Measurements from ENCODE around the gene DNAAF3.

DNAAF3 gene

DNA sequence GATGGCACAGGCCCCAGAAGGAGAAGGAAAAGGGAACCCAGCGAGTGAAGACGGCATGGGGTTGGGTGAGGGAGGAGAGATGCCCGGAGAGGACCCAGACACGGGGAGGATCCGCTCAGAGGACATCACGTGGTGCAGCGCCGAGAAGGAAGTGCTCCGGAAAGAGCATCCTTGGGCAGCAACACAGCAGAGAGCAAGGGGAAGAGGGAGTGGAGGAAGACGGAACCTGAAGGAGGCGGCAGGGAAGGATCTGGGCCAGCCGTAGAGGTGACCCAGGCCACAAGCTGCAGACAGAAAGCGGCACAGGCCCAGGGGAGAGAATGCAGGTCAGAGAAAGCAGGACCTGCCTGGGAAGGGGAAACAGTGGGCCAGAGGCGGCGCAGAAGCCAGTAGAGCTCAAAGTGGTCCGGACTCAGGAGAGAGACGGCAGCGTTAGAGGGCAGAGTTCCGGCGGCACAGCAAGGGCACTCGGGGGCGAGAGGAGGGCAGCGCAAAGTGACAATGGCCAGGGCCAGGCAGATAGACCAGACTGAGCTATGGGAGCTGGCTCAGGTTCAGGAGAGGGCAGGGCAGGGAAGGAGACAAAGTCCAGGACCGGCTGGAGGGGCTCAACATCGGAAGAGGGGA, 50.1 kb downstream of the DNAAF3 start:
- peak; percentile 86 for DNase-seq (ENCODE audit: low spot score)

DNA sequence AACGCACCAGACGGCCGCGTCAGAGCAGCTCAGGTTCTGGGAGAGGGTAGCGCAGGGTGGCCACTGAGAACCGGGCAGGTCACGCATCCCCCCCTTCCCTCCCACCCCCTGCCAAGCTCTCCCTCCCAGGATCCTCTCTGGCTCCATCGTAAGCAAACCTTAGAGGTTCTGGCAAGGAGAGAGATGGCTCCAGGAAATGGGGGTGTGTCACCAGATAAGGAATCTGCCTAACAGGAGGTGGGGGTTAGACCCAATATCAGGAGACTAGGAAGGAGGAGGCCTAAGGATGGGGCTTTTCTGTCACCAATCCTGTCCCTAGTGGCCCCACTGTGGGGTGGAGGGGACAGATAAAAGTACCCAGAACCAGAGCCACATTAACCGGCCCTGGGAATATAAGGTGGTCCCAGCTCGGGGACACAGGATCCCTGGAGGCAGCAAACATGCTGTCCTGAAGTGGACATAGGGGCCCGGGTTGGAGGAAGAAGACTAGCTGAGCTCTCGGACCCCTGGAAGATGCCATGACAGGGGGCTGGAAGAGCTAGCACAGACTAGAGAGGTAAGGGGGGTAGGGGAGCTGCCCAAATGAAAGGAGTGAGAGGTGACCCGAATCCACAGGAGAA, 50.9 kb downstream of the DNAAF3 start:
- no peak for DNase-seq (ENCODE audit: low spot score)

DNA sequence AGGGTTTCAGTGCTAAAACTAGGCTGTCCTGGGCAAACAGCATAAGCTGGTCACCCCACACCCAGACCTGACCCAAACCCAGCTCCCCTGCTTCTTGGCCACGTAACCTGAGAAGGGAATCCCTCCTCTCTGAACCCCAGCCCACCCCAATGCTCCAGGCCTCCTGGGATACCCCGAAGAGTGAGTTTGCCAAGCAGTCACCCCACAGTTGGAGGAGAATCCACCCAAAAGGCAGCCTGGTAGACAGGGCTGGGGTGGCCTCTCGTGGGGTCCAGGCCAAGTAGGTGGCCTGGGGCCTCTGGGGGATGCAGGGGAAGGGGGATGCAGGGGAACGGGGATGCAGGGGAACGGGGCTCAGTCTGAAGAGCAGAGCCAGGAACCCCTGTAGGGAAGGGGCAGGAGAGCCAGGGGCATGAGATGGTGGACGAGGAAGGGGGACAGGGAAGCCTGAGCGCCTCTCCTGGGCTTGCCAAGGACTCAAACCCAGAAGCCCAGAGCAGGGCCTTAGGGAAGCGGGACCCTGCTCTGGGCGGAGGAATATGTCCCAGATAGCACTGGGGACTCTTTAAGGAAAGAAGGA, 51.8 kb downstream of the DNAAF3 start:
- no peak for DNase-seq (ENCODE audit: low spot score)

DNA sequence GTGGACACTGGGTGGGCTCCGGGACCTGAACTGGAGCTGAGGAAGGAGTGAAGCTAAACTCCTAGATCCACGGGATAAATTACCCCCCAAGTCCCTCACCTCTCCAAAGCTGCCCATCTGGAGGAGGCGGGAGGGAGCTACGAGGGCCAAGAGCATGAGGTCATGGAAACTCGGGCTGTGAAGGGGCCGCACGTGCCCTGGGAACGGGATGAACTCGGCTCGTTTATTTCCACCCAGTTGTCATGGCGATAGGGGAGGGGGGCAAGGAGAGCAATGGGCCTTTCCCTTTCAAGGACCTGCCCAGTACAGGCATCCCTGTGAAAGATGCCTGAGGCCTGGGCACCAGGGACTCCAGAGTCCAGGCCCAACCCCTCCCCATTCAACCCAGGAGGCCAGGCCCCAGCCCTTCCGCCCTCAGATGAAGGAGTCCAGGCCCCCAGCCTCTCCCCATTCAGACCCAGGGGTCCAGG, 52.8 kb downstream of the DNAAF3 start:
- DNase-seq (ENCODE audit: low spot score) = peak; percentile 95

DNA sequence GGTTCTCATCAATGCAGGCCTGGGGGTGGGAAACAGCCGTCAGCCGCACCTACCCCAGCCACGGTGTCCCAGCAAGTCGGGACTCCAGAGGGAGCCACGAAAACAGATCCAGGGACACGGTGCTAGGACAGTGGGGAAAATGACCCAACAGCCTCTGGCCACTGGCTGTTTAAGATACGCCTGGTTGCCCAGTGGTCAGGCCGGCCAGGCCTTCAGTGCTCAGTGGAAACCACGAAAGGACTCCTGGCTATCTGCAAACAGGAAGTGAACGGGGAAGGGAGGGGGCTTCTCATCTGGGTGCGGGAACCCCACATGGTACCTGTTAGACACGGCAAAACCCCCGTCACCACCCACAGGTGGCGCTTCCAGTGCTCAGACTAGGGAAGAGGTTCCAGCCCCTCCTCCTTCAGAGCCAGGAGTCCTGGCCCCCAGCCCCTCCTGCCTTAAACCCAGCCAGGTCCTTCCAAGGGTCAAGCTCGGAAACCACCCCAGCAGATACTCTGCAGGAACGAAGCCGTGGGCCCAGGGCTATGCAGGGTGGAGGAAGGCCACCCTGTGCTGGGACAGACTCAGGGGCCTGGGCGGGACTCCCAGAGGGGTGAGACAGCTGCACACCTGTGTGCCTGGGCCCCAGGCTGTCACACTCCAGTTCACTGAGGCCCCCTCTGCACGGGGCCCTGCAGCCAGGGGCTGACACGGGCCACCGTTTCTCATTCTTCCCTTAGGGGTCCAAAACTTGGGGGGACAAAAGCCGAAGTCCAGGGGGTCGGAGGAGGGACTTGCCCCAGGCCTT, 53.4 kb downstream of the DNAAF3 start:
- DNase-seq (ENCODE audit: low spot score) = no peak

DNA sequence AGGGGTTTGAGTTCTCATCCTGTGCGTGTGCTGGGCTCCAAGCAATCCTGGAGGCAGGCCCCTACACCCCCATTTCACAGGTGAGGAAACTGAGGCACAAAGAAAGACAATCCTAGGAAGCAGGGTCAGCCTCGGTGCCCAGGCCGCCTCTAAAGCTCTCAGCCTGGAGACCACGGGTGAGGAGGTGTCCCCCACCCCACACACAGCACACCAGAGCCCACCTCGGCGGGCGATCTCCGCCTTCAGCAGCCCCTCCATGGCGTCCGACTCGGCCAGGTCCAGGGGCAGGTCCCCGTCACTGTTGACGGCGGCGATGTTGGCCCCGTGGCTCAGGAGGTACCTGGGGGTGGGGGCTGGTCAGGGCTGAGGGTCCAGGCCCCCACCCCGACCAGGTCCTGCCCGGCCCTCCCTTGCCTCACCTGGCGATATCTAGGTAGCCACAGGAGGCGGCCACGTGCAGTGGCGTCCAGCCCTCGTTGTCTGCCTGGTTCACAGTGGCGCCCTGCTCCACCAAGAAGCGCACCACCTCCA, 54.1 kb downstream of the DNAAF3 start:
- no peak for DNase-seq (ENCODE audit: low spot score)

DNA sequence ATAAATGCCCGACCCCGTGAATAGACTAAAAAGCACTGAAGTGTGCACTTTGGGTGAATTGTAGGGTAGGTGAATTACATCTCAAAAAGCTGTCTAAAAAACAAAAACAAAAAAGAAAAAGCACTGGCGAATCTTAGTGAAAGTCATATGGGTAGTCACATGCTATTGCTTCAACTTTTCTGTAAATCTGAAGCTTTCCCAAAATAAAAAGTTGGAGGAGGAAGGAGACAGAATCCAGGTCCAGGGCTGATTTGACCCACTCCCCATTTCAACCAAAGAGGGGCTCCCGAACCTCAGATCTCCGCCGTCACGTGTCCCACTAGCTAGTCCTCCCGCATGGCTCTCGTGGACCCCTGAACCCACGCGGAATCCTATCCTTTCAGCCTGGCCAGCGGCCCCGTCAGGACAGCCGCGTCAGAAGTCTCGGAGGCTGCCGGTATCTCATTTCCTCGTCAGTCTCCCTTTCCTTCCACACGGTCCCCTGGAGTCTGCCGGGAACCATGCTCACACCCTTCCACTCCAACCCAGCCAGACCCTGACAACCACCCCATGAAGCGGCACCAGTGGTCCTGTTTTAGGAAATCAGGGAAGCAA, 55.1 kb downstream of the DNAAF3 start:
- no peak for DNase-seq (ENCODE audit: low spot score)

DNA sequence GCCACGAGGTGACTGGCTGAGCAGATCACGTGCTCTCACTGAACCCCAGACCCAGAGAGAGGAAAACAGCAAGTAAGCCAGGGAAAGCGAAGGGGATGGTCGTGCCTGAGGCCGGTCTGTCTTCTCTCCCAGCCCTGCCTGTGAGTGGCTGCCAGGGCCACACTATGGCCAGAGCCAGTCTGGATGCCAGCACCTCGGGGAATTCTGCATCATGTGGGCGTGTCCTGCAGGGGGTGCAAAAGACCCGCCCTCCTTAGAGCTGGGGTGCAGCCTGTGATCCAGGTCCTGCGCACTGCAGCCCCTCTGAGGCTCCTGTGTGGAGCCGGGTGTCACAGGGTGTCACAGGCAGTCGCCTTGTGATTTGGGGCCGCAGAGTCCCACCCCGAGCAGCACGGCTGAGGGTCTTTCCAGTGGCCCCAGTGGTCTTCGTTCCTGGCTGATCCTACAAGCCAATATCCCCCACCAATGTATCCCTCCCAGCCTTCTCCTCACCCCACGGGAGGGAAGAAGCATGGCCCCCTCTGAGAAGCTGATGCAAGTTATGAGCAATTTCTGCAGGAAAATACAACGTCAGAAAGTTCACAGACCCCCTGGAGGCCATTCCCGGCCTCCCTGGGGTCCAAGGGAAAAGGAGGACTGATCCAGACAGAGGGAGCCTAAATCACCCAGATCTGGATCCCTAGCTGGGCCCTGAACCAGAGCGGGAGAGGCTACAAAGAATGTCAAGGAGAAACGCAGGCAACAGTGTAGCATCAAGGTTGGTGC, 56.7 kb downstream of the DNAAF3 start:
- DNase-seq (ENCODE audit: low spot score) = no peak

Measured in AG08396 (cell line).